Mesothelial cell of epicardium (in vitro differentiated cells): Measurements from ENCODE around the gene CPNE6. TPM values are rescaled to one million over a fixed set of nuclear protein-coding genes. Genes with fewer than 3 reads are reported as not detected.

Source experiments
- DNase-seq, 2 experiments: peaks; one replicate each; pipeline ENCODE4 v3.0.0; 2021; ENCODE audit warnings: low spot score in 2 of 2; ENCODE audit not compliant: unreplicated experiment in 2 of 2
- H3K27ac Mint-ChIP-seq: 2 replicates; pipeline ENCODE4 v1.8.0; 2021; ENCODE audit warnings: mixed read lengths
- H3K27me3 Mint-ChIP-seq: 2 replicates; pipeline ENCODE4 v1.8.0; 2021; ENCODE audit warnings: low read depth, mixed read lengths
- H3K36me3 Mint-ChIP-seq: 2 replicates; pipeline ENCODE4 v1.8.0; 2021; ENCODE audit warnings: mixed read lengths
- H3K4me1 Mint-ChIP-seq: 2 replicates; pipeline ENCODE4 v1.8.0; 2021; ENCODE audit warnings: mixed read lengths
- H3K4me3 Mint-ChIP-seq: 2 replicates; pipeline ENCODE4 v1.8.0; 2021; ENCODE audit warnings: mild to moderate bottlenecking, moderate library complexity, mixed read lengths
- H3K9me3 Mint-ChIP-seq: 2 replicates; pipeline ENCODE4 v1.8.0; 2021; ENCODE audit warnings: mixed read lengths
- total RNA-seq: library from RNA; stranded (reverse); gene quantifications from 3 replicates; pipeline ENCODE4 v1.2.1, GENCODE V29; 2021
- TF ChIP-seq, protein P1 (sequence below): fragments of 200-600 bp; sonication (generic); IDR thresholded peaks from one replicate; pipeline ENCODE4 v1.5.0; 2021; ENCODE audit warnings: antibody characterized with exemption; ENCODE audit not compliant: unreplicated experiment

Gene CPNE6
- total RNA-seq, 1 donor from 2014 or later: not detected

DNA sequence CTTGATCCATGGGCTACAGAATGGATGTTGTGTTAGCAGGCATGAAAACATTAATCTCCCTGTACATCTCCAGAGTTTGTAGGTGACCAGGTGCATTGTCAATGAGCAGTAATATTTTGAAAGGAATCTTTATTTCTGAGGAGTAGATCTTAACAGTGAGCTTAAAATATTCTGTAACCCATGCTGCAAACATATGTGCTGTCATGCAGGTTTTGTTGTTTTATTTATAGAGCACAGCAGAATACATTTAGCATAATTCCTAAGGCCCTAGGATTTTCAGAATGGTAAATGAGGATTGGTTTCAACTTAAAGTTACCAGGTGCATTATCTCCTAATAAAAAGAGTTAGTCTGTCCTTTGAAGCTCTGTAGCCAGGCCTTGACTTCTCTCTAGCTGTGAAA, 55.6 kb downstream of the CPNE6 start:
- H3K27ac Mint-ChIP-seq: no peak overlapping the region
- H3K27me3 Mint-ChIP-seq: no peaks in the 10 kb centered on the region
- no peak for DNase-seq
- no peaks in the 10 kb centered on the region for H3K4me1 Mint-ChIP-seq
- no peak overlapping the region for H3K4me3 Mint-ChIP-seq
- peaks cover 13% of the 10 kb centered on the region for H3K36me3 Mint-ChIP-seq
- H3K9me3 Mint-ChIP-seq: no peaks in the 10 kb centered on the region
- TF ChIP-seq, protein P1, sequence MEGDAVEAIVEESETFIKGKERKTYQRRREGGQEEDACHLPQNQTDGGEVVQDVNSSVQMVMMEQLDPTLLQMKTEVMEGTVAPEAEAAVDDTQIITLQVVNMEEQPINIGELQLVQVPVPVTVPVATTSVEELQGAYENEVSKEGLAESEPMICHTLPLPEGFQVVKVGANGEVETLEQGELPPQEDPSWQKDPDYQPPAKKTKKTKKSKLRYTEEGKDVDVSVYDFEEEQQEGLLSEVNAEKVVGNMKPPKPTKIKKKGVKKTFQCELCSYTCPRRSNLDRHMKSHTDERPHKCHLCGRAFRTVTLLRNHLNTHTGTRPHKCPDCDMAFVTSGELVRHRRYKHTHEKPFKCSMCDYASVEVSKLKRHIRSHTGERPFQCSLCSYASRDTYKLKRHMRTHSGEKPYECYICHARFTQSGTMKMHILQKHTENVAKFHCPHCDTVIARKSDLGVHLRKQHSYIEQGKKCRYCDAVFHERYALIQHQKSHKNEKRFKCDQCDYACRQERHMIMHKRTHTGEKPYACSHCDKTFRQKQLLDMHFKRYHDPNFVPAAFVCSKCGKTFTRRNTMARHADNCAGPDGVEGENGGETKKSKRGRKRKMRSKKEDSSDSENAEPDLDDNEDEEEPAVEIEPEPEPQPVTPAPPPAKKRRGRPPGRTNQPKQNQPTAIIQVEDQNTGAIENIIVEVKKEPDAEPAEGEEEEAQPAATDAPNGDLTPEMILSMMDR: no peak

DNA sequence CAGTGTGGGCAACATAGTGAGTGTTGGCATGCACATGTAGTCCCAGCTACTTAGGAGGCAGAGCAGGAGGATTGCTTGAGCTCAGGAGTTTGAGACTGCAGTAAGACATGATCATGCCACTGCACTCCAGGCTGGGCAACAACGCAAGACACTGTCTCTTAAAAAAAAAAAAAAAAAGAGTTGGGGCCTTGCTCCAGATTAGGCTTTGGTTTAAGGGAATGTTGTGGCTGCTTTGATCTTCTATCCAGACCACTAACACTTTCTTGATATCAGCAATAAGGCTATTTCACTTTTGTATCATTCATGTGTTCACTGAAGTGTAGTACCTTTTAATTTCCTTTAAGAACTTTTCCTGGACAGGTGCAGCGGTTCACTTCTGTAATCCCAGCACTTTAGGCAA, 56.3 kb downstream of the CPNE6 start:
- H3K36me3 Mint-ChIP-seq: peaks cover 13% of the 10 kb centered on the region
- H3K9me3 Mint-ChIP-seq: no peaks in the 10 kb centered on the region
- TF ChIP-seq, protein P1: no peak
- no peak overlapping the region for H3K4me3 Mint-ChIP-seq
- H3K27me3 Mint-ChIP-seq: no peaks in the 10 kb centered on the region
- no peak overlapping the region for H3K27ac Mint-ChIP-seq
- DNase-seq: no peak
- no peaks in the 10 kb centered on the region for H3K4me1 Mint-ChIP-seq

Other genes starting within 250 kb of the CPNE6 start
- 20.9 to 23.7 TPM (median 22.0 TPM) in 3 replicates for gene DHRS4, start 117.8 kb upstream of the CPNE6 start, total RNA-seq
- gene DHRS4L2, start 82.6 kb upstream of the CPNE6 start, total RNA-seq: 19.1 to 23.2 TPM (median 22.5 TPM) in 3 replicates
- 1.1 to 1.6 TPM (median 1.4 TPM) in 3 replicates for gene CARMIL3, start 19.6 kb upstream of the CPNE6 start, total RNA-seq
- gene PCK2, start 22.7 kb downstream of the CPNE6 start, total RNA-seq: 18.9 to 22.2 TPM (median 20.6 TPM) in 3 replicates
- gene DCAF11, start 43.2 kb downstream of the CPNE6 start, total RNA-seq: 62.3 to 71.1 TPM (median 63.7 TPM) in 3 replicates
- 1.5 to 2.0 TPM (median 1.8 TPM) in 3 replicates for gene NRL, start 43.4 kb downstream of the CPNE6 start, total RNA-seq
- 0.75 to 1.5 TPM (median 1.0 TPM) in 3 replicates for gene FITM1, start 59.1 kb downstream of the CPNE6 start, total RNA-seq
- 148 to 154 TPM (median 154 TPM) in 3 replicates for gene PSME1, start 64.6 kb downstream of the CPNE6 start, total RNA-seq
- gene EMC9, start 70.0 kb downstream of the CPNE6 start, total RNA-seq: 17.7 to 21.3 TPM (median 21.2 TPM) in 3 replicates
- gene PSME2, start 75.0 kb downstream of the CPNE6 start, total RNA-seq: 143 to 149 TPM (median 148 TPM) in 3 replicates
- gene RNF31, start 75.9 kb downstream of the CPNE6 start, total RNA-seq: 90.5 to 96.0 TPM (median 90.5 TPM) in 3 replicates
- gene IRF9, start 89.7 kb downstream of the CPNE6 start, total RNA-seq: 244 to 274 TPM (median 250 TPM) in 3 replicates
- 465 to 486 TPM (median 484 TPM) in 3 replicates for gene REC8, start 100.5 kb downstream of the CPNE6 start, total RNA-seq
- gene IPO4, start 117.3 kb downstream of the CPNE6 start, total RNA-seq: 38.4 to 43.2 TPM (median 39.3 TPM) in 3 replicates
- 44.9 to 45.8 TPM (median 45.7 TPM) in 3 replicates for gene TM9SF1, start 123.9 kb downstream of the CPNE6 start, total RNA-seq
- gene TSSK4, start 134.1 kb downstream of the CPNE6 start, total RNA-seq: 0.29 to 0.49 TPM (median 0.31 TPM) in 3 replicates
- 38.4 to 48.0 TPM (median 44.7 TPM) in 3 replicates for gene CHMP4A, start 141.9 kb downstream of the CPNE6 start, total RNA-seq
- 18.0 to 18.4 TPM (median 18.3 TPM) in 3 replicates for gene MDP1, start 144.5 kb downstream of the CPNE6 start, total RNA-seq
- 148 to 156 TPM (median 155 TPM) in 3 replicates for gene NEDD8, start 160.8 kb downstream of the CPNE6 start, total RNA-seq
- 72.5 to 78.7 TPM (median 74.1 TPM) in 3 replicates for gene GMPR2, start 161.4 kb downstream of the CPNE6 start, total RNA-seq
- gene TINF2, start 171.1 kb downstream of the CPNE6 start, total RNA-seq: 49.1 to 55.2 TPM (median 51.1 TPM) in 3 replicates
- 9.5 to 12.1 TPM (median 10.2 TPM) in 3 replicates for gene TGM1, start 191.6 kb downstream of the CPNE6 start, total RNA-seq
- 28.7 to 34.5 TPM (median 31.2 TPM) in 3 replicates for gene RABGGTA, start 200.0 kb downstream of the CPNE6 start, total RNA-seq
- gene DHRS1, start 228.2 kb downstream of the CPNE6 start, total RNA-seq: 38.3 to 41.4 TPM (median 39.8 TPM) in 3 replicates
- 27.8 to 30.8 TPM (median 28.8 TPM) in 3 replicates for gene NOP9, start 228.3 kb downstream of the CPNE6 start, total RNA-seq
- gene CIDEB, start 236.4 kb downstream of the CPNE6 start, total RNA-seq: not detected in 3 replicates
- gene LTB4R2, start 238.6 kb downstream of the CPNE6 start, total RNA-seq: 13.0 to 14.9 TPM (median 14.8 TPM) in 3 replicates
- gene LTB4R, start 239.9 kb downstream of the CPNE6 start, total RNA-seq: 10.7 to 11.8 TPM (median 11.1 TPM) in 3 replicates